HG03354 (cell line): ENCODE results near the gene PGLYRP2.
"Not testable (repeated sequence)": the region's sequence is repeated elsewhere in the genome, so short reads cannot be mapped to it uniquely, and the experiment has no call there.

ENCODE experiments used
- ATAC-seq: cut with Tn5 transposase; IDR thresholded peaks from one replicate; pipeline ENCODE4 v1.9.1; 2021; ENCODE audit warnings: mild to moderate bottlenecking; ENCODE audit not compliant: unreplicated experiment, poor library complexity, severe bottlenecking

The PGLYRP2 gene

GRCh38 chr19:15488489-15489226 lies 9.4 kb upstream of the PGLYRP2 start:
- no peak for ATAC-seq

GRCh38 chr19:15487038-15487437 lies 7.7 kb upstream of the PGLYRP2 start:
- no peak for ATAC-seq

GRCh38 chr19:15485768-15486167 lies 6.5 kb upstream of the PGLYRP2 start:
- not testable (repeated sequence) for ATAC-seq

- ATAC-seq: not testable (repeated sequence)
Measured at GRCh38 chr19:15480996-15481395, 1.7 kb upstream of the PGLYRP2 start.

GRCh38 chr19:15476325-15476724 lies 3.0 kb downstream of the PGLYRP2 start:
- no peak for ATAC-seq

GRCh38 chr19:15475611-15476010 lies 3.7 kb downstream of the PGLYRP2 start:
- ATAC-seq: no peak

- no peak for ATAC-seq
Measured at GRCh38 chr19:15475169-15475568, 4.1 kb downstream of the PGLYRP2 start.

GRCh38 chr19:15473821-15474220 lies 5.5 kb downstream of the PGLYRP2 start:
- not testable (repeated sequence) for ATAC-seq

DNA sequence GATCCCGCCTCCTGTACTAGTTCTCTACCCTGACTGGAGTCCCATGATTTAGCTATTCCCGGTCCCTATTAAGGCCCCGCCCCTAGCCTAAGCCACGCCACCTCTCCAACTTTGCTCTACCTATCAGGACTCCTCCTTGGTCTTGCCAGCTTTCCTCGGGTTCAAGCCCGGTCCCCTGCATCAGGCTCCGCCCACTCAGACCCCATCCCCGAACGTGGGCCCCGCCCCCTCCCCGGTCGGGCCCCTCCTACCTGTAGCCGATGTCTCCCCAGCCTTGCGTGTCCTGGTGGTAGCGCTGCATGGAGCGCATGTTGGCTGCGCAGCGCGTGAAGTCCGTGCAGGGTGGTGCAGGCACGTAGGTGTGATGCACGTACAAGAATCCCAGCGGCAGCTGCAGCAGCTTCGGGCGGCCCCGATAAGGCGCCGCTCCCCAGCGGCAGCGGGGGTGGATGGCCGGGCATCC lies 7.6 kb downstream of the PGLYRP2 start:
- ATAC-seq: no peak

- no peak for ATAC-seq
Measured at GRCh38 chr19:15469513-15470297, 9.6 kb downstream of the PGLYRP2 start.

- no peak for ATAC-seq
Measured at GRCh38 chr19:15468675-15469512, 10.4 kb downstream of the PGLYRP2 start.

DNA sequence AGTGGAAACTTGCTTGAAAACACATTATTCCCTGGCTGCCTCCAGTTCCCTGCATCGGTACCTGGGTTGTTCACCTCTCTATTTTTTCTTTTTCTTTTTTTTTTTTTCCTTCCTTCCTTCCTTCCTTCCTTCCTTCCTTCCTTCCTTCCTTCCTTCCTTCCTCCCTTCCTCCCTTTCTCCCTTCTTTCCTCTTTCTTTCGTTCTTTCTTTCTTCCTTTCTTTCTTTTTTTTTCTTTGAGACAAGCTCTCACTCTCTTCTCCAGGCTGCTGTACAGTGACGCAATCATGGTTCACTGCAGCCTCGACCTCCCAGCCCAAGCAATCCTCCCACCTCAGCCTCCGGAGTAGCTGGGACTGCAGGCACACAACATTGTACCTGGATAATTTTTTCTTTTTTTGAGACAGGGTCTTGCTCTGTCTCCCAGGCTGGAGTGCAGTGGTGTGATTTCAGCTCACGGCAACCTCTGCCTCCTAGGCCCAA lies 11.5 kb downstream of the PGLYRP2 start:
- ATAC-seq: no peak

GRCh38 chr19:15466851-15467733 lies 12.2 kb downstream of the PGLYRP2 start:
- peak; percentile 64 for ATAC-seq

- ATAC-seq: peak; percentile 42
Measured at GRCh38 chr19:15464394-15465385, 14.6 kb downstream of the PGLYRP2 start, which contains the start of gene RASAL3. Gene RASAL3 (minus strand): TSS chr19:15464544. CDS start chr19:15464358, 186 bp downstream.

DNA sequence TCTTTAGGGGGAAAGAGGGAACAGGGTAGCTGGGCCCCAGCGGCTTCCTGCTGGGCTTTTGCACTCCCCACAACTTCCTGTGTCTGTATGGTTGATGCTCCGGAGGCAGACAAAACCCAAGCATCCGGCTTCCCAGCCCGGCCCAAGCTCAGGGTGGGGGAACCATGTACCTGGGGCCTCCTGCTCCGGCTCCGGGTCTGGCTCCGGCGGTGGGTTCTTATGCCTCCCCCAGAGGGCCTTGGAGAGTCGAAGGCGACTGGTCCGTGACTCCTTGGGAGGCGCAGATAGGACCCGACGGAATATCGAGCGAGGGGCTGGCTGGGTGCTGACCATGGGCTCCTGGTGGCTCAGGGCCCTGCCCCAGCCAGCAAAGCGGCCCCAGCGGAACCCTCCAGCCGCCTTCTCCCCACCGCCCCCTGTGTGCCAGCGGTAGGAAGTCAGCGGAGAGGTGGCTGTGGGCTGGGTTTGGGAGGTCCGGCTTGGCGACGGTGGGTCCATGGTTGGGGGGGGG lies 15.4 kb downstream of the PGLYRP2 start:
- peak; percentile 36 for ATAC-seq

GRCh38 chr19:15461694-15462093 lies 17.6 kb downstream of the PGLYRP2 start:
- ATAC-seq: no peak

DNA sequence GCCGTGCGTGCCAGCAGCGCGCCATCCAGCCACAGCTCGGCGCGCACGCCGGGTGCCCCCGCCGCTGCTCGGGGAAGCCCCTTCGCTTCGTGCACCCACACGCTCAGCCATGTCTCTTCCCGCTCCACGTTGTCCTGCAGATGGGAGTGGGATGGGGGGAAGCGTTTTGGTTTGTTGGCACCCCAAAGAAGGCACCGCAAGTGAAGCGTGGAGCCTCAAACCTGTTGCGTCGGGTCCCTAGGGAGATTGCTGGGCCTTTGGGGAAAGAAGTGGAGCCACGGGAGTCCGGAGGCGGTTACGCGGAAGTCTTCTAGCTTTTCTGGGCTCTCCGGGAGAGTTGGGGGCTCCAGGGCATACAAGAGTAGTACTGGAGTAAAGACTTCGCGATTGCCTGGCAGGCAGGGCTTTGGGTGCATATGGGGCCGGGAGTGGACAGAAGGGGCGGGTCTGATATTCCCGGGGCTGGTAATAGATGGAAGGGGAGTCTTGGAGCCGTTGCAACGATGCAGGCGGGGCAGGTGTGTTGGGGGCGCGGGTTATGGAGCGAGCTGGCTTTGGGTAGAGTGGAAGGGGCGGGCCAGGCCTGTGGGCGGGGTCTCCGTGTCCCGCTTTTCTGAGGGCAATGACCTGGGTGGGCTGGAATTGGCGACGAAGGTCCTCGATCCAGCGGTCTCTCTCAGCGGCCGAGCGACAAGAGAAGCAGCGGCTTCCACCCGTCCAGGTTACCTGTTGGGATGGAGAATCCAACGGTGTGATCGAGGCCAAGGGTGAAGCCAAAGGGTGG lies 21.4 kb downstream of the PGLYRP2 start:
- ATAC-seq: no peak
